Astrocyte (in vitro differentiated cells and primary cell): ENCODE results near the gene CAMK2B.

Experiments used
- CTCF ChIP-seq: IDR thresholded peaks from 2 replicates; pipeline ENCODE4 v1.5.1; 2011; ENCODE audit warnings: low read depth, mild to moderate bottlenecking, inconsistent platforms, low read length, moderate library complexity; ENCODE audit not compliant: insufficient read depth
- EZH2 ChIP-seq: IDR thresholded peaks from 2 replicates; pipeline ENCODE4 v1.6.1; 2012; ENCODE audit warnings: mild to moderate bottlenecking, low read length, inconsistent platforms; ENCODE audit not compliant: insufficient read depth

GRCh38 chr7:44235582-44236332 lies 89.6 kb downstream of the CAMK2B start:
- TF ChIP-seq CTCF = no peak
- no peak for TF ChIP-seq EZH2
